HepG2 (cell line): ENCODE data around the gene PRKG1.

Experiments used
- ETV6 ChIP-seq: sonication (generic); formaldehyde crosslinking; conservative IDR thresholded peaks from 2 replicates; pipeline ENCODE4 v1.4.0; 2020; ENCODE audit warnings: missing genetic modification reagents
- GMEB1 ChIP-seq: sonication (generic); formaldehyde crosslinking; IDR thresholded peaks from 2 replicates; pipeline ENCODE4 v1.5.1; 2020; ENCODE audit warnings: missing genetic modification reagents, mild to moderate bottlenecking, borderline replicate concordance
- HNRNPUL1 ChIP-seq: fragments of 200-400 bp; formaldehyde crosslinking; IDR thresholded peaks from 2 replicates; pipeline ENCODE4 v1.6.1; 2017; ENCODE audit warnings: low read depth, mild to moderate bottlenecking, low read length, moderate library complexity
- MTF1 ChIP-seq: sonication (generic); formaldehyde crosslinking; IDR thresholded peaks from 2 replicates; pipeline ENCODE4 v1.5.0; 2020; ENCODE audit warnings: missing genetic modification reagents
- ZFX ChIP-seq: sonication (generic); formaldehyde crosslinking; IDR thresholded peaks from 2 replicates; pipeline ENCODE4 v1.4.0; 2020; ENCODE audit warnings: mild to moderate bottlenecking, low read depth, missing genetic modification reagents, moderate library complexity
- ZNF207 ChIP-seq: fragments of 450-650 bp; IDR thresholded peaks from 2 replicates; pipeline ENCODE4 v1.6.1; 2016; ENCODE audit warnings: antibody characterized with exemption, borderline replicate concordance
- ZNF75D ChIP-seq: sonication (generic); formaldehyde crosslinking; IDR thresholded peaks from 2 replicates; pipeline ENCODE4 v1.8.1; 2023; ENCODE audit warnings: missing genetic modification reagents, mild to moderate bottlenecking, borderline replicate concordance

- TF ChIP-seq MTF1 (CRISPR knock-in tag) (no peak), GMEB1 (CRISPR knock-in tag) (no peak), ZFX (CRISPR knock-in tag) (no peak), ETV6 (CRISPR knock-in tag) (no peak), ZNF75D (no peak), HNRNPUL1 (no peak), ZNF207 (no peak)
These were observed 141.9 kb downstream of the PRKG1 start for GRCh38 chr10:51215951-51216834.
